AML-193 (cell line): Measurements from ENCODE around the gene MORC1.
"Not testable (repeated sequence)": the region's sequence is repeated elsewhere in the genome, so short reads cannot be mapped to it uniquely, and the experiment has no call there.

Source experiments
- DNase-seq, 2 experiments: peaks; one replicate each; lab custom pipeline; 2025; lab: John Stamatoyannopoulos, UW

Gene MORC1

GRCh38 chr3:109112946-109113760 lies 4.8 kb downstream of the MORC1 start:
- no peak for DNase-seq

- no peak for DNase-seq
These were observed 8.4 kb downstream of the MORC1 start for GRCh38 chr3:109109574-109109973.

DNA sequence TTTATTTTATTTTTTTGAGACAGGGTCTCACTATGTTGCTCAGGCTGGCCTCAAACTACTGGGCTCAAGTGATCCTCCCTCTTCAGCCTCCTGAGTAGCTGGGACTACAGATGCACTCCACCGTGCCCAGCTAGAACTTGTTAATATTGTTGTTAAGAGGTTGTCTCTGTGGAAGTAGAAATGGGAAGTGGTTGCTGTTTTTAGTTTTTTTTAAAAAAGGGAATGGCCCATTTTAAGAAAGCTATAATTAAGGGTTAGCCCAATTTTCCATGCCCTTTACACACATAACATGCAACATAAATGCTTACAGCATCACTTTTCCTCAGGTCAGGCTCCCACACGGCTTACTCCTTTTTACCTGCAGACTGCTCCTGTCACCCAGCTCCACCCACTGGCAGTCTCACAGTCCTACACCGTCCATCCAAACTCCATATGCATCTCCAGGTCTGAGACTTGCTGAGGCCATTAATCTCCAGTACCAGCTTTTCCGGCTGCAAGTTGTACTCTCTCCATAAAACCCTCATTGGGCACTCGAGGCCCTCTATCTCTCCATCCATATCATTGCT lies 19.8 kb downstream of the MORC1 start:
- DNase-seq: no peak

- no peak for DNase-seq
These were observed 22.8 kb downstream of the MORC1 start for GRCh38 chr3:109095166-109095565.

DNA sequence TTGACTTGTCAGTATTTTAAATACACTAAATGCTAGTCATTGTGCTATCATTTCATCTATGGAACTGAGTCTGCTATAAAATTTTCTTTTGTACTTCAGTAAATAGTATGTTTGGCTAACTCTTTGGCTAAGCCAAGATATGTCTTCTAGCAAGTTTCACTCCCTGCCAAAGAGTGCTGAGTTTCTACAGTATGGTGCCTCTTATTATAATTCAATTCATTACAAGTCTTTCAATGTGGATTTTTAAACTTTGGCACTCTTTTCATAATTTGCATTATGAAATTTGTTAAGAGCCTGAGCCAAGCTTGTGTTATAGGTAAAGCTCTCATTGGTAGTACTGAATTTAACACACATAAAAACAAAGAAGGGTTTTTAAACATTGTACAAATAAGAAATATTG lies 24.4 kb downstream of the MORC1 start:
- DNase-seq: no peak

GRCh38 chr3:109091846-109092245 lies 26.1 kb downstream of the MORC1 start:
- no peak for DNase-seq

DNA sequence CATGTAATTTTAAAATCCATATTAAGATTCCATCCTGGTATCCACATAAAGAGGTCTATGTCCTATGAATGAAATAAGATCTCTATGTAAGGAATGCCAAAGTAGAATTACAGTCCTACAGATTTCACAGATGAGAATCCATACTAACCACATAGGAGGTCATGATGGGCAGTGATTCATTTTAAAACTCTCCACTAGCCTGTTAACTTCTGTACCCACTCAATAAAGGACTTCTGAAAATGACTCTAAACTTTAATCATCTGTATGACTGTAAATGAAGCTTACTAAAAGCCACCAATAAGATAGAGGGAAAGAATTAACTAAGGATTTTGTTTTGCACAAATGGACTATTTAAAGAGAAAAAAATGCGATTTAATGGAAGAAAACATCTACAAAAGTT lies 28.7 kb downstream of the MORC1 start:
- DNase-seq: no peak

- DNase-seq: peak; percentile 18 to 34
These were observed 36.0 kb downstream of the MORC1 start for GRCh38 chr3:109081746-109082510.

GRCh38 chr3:109080090-109080489 lies 37.8 kb downstream of the MORC1 start:
- DNase-seq: not testable (repeated sequence)

- DNase-seq: no peak
These were observed 44.8 kb downstream of the MORC1 start for GRCh38 chr3:109073116-109073515.

DNA sequence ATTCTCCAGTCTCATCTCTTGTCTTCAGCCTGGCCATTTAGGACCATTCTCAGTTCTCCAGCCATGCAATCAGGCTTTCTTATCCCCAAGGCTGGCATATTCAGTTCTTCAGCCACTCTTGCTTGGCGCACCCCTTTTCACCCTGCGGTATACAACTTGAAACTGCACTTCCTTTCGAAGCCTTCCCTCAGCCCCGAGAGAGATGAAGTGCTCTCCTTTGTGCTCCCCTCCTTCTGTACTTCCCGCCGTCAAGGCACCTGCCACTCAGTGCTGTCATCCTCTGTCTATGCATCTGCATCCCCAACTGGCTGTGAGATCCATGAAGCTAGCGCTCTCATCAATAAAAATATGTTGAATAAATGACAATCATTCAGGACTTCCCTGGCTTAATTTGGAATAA lies 45.7 kb downstream of the MORC1 start:
- DNase-seq: no peak

- no peak for DNase-seq
These were observed 46.4 kb downstream of the MORC1 start for GRCh38 chr3:109071350-109072142.

- no peak for DNase-seq
These were observed 47.7 kb downstream of the MORC1 start for GRCh38 chr3:109070211-109070610.

GRCh38 chr3:109066864-109067263 lies 51.1 kb downstream of the MORC1 start:
- no peak for DNase-seq

DNA sequence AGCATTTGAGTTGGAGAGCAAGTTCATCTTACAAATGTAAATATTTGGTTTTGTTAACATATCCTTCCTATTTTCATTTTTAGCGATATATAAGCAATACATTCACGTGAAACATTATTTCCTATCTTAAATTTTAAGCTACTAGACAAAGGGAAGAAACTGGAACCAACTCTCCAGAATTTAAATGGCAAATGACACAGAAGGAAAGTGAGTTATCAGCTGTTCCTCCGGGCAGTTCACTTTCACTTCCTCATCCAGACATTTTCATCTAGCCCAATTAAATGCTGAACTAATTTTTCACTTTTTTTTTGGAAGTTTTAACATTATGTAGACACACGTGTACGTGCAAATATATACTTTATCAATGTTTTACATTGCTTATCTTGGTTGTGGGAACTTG lies 58.7 kb downstream of the MORC1 start:
- DNase-seq: peak in 1 of 2 experiments; percentile 5

GRCh38 chr3:109057616-109058015 lies 60.3 kb downstream of the MORC1 start:
- DNase-seq: no peak

GRCh38 chr3:109057056-109057455 lies 60.9 kb downstream of the MORC1 start:
- no peak for DNase-seq

DNA sequence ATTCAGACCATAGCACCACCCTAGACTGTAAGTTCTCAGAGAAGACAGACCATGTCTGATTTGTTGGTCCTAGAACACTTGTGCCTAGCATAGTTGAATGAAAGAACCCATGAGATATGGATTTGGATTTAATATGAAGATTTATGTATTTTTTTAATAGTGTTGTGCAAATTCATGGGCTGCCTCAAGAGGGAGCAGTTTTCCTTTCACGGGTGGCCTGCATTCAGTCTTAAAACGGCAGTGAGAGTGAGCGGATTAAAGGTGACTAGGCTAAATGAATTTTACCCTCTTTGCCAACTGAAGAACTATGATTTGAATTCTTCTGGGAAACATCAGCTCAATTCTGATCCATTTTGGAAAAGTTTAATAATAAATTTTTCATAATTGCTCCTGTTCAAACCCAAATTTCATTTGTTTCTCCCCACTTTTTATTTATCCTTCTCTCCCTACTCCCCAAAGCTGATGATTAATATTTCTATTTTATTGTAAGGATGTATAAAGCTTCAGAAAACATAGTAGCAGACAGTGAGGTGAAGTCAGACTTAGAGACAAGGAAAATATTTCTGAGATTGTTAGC lies 67.3 kb downstream of the MORC1 start:
- DNase-seq: peak; percentile 29 to 41

DNA sequence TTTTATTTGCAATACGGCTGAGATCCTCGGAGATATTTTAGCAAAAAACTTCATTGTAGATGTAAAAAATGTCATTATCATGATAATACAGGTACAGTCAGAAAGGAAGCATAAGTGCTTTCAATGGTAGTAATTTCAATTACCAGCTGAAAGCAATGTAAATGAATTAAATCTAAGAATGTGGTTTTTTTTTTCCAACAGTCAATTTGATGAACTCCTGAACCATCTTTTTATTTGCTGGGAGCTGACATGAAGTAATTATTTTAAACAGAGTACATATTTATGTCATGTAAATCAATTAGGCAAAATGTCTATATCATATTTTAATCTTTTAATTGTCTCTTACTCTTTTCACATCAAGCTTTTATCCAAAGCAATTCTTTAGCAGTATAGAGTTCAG lies 70.6 kb downstream of the MORC1 start:
- no peak for DNase-seq

DNA sequence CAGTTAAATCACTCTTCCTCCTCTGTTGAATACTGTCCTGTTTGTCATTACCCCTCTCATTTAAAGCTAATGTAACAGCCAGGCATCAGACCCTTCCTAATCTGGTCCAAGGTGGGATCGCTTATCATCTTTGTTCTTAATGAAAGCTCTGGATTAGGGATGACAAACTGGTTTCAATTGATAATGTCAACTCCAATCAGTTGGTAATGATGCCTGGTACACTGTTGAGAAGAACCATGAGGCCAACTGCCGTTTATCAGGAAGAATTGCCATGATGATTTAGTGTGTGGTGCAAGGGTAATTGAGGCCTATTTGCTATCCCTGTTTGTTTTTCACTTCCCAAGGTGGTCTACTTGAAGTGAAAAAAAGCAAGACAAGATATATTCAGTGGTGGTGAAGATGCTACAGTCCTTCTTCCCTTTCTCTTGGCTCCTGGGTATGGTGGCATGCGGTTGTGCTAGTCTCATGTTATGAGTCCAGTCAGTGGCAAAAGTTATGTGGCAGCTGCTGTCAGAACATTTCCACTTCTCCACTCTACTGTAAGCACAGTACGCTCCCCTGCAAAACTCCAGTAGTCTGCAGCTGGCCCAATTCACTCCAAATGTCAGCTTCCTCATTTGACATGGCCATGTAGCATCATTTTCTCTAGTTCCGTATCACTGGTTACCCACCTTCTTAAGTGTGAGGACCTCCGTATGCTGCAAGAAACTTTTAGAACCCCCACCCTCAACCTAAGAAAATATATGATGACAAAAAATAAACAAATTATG lies 72.5 kb downstream of the MORC1 start:
- no peak for DNase-seq

DNA sequence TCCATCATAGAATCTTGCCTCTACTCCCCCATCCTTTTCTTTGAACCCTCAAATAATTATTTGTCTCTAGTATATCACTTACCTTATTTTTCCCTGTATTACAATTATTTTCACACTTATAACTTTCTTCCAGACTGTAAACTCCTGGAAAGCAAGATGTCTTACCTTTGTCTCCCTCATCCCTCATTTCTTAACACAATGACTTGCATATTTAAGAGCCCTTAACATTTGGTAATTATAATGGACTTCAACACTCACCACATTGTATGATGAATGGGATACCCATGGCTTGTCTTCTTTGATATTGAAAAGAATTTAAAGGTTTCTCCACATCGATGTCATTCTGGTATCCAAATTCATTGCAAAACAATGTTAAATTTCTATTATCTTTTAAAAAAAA lies 82.9 kb downstream of the MORC1 start:
- DNase-seq: no peak
